Panc1 (cell line): ENCODE results near the gene AK2.

Source experiments
- POLR2AphosphoS5 ChIP-seq: IDR thresholded peaks from 2 replicates; pipeline ENCODE4 v1.6.1; 2012; ENCODE audit warnings: mild to moderate bottlenecking, low read depth, low read length, moderate library complexity
- TF ChIP-seq, protein P1 (sequence below): fragments of 450-650 bp; IDR thresholded peaks from 2 replicates; pipeline ENCODE4 v1.5.1; 2017; ENCODE audit warnings: mild to moderate bottlenecking
- TF ChIP-seq, protein P2 (sequence below), 2 experiments: IDR thresholded peaks; 2 replicates each; pipeline ENCODE4 v1.6.1; 2011 to 2012; ENCODE audit warnings: low read depth in 2 of 2, control low read depth in 1 of 2, low read length in 1 of 2, mild to moderate bottlenecking in 1 of 2, moderate library complexity in 1 of 2; ENCODE audit not compliant: insufficient read depth in 1 of 2

DNA sequence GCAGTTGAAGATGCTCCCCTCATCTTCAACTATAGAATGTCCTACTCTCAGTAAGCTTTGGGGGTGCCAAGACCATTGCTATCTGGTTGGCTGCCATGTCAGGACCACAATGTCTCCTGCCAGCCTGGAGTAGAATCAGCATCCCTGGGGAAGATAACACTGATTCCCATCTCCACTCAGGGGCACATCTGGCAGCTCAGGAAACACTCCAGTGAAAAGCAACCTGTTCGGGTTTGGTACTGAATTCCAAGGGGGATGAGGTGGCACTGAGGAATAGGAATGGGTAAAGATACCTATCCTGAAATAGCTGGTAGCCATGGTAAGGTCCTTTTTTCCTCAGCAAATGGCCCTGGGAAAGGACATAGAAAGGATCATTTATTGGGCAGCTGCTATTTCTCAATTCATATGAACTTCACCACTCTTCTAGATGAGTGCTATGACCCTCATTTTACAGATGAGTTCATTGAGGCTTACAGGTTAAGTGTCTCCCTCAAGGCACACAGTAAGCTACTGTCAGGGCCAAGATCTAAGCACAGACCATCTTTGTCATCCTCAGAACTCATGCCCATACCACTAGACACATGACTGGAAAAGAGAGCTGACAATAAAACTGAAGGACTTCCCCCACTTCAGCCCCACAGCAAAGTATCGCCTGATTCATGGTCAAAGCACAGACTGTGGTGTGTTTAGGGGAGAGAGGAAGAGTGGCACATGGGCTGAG lies 31.4 kb downstream of the AK2 start:
- TF ChIP-seq, protein P1, sequence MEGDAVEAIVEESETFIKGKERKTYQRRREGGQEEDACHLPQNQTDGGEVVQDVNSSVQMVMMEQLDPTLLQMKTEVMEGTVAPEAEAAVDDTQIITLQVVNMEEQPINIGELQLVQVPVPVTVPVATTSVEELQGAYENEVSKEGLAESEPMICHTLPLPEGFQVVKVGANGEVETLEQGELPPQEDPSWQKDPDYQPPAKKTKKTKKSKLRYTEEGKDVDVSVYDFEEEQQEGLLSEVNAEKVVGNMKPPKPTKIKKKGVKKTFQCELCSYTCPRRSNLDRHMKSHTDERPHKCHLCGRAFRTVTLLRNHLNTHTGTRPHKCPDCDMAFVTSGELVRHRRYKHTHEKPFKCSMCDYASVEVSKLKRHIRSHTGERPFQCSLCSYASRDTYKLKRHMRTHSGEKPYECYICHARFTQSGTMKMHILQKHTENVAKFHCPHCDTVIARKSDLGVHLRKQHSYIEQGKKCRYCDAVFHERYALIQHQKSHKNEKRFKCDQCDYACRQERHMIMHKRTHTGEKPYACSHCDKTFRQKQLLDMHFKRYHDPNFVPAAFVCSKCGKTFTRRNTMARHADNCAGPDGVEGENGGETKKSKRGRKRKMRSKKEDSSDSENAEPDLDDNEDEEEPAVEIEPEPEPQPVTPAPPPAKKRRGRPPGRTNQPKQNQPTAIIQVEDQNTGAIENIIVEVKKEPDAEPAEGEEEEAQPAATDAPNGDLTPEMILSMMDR = no peak
- TF ChIP-seq POLR2AphosphoS5 = no peak
- TF ChIP-seq, protein P2, sequence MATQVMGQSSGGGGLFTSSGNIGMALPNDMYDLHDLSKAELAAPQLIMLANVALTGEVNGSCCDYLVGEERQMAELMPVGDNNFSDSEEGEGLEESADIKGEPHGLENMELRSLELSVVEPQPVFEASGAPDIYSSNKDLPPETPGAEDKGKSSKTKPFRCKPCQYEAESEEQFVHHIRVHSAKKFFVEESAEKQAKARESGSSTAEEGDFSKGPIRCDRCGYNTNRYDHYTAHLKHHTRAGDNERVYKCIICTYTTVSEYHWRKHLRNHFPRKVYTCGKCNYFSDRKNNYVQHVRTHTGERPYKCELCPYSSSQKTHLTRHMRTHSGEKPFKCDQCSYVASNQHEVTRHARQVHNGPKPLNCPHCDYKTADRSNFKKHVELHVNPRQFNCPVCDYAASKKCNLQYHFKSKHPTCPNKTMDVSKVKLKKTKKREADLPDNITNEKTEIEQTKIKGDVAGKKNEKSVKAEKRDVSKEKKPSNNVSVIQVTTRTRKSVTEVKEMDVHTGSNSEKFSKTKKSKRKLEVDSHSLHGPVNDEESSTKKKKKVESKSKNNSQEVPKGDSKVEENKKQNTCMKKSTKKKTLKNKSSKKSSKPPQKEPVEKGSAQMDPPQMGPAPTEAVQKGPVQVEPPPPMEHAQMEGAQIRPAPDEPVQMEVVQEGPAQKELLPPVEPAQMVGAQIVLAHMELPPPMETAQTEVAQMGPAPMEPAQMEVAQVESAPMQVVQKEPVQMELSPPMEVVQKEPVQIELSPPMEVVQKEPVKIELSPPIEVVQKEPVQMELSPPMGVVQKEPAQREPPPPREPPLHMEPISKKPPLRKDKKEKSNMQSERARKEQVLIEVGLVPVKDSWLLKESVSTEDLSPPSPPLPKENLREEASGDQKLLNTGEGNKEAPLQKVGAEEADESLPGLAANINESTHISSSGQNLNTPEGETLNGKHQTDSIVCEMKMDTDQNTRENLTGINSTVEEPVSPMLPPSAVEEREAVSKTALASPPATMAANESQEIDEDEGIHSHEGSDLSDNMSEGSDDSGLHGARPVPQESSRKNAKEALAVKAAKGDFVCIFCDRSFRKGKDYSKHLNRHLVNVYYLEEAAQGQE (IDR thresholded peaks at IDR 0.05; ENCODE audit: insufficient read depth in 1 of 2, low read depth in 2 of 2, low read length in 1 of 2) = no peak
